GM12872 (cell line): ENCODE results near the gene NPTN.

Source experiments
- TF ChIP-seq, protein P1 (sequence below): IDR thresholded peaks from 3 replicates; pipeline ENCODE4 v1.5.1; 2011; ENCODE audit warnings: low read depth, mild to moderate bottlenecking, low read length, moderate library complexity; ENCODE audit not compliant: insufficient read depth

Gene NPTN

DNA sequence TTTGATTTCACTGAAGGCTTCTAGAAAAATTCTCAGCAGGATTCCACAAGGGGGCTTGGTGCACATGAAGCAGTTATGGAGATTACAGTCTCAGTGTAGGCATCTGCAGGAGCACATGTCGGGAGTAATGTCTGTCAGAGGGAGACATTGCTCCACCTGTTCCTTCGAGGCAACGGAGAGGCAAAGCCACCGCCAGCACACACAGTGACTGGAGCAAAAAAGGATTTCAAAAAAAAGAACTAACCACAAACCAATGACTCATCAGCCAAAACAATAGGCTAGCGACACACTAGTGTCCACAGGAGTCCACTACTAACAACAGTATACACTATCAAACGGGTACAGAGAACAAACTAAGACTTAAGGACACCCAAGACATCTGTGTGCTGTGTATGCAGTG is 68.9 kb downstream of the NPTN start:
- TF ChIP-seq, protein P1, sequence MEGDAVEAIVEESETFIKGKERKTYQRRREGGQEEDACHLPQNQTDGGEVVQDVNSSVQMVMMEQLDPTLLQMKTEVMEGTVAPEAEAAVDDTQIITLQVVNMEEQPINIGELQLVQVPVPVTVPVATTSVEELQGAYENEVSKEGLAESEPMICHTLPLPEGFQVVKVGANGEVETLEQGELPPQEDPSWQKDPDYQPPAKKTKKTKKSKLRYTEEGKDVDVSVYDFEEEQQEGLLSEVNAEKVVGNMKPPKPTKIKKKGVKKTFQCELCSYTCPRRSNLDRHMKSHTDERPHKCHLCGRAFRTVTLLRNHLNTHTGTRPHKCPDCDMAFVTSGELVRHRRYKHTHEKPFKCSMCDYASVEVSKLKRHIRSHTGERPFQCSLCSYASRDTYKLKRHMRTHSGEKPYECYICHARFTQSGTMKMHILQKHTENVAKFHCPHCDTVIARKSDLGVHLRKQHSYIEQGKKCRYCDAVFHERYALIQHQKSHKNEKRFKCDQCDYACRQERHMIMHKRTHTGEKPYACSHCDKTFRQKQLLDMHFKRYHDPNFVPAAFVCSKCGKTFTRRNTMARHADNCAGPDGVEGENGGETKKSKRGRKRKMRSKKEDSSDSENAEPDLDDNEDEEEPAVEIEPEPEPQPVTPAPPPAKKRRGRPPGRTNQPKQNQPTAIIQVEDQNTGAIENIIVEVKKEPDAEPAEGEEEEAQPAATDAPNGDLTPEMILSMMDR = no peak

DNA sequence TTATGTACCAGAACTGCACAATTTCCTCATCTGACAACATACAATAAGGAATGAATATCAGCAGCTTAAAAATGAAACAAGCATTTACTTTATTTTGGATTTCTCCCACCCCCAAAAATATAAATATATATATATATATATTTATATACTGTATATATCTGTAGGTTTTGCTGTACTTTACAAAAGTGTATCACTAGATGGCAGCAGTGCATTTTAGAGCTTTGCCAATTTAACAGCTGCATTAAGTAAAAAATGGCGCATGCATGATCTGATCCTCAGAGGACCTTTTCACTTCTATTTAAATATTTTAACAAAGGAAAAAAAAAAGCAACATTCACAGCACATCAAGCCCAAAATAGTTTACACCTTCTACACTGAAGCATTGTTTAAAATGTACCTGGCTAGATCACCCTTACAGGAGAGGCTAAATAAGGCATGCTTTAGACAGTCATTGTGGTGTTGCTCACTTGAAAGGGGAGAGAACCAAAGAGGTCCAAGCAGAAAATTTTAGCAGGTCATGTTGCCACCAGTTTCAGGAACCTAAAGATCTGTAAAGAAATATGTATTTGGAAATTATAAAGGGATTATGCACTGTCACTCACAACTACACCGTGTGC is 72.6 kb downstream of the NPTN start:
- TF ChIP-seq, protein P1 = peak; percentile 27; the same call in 1 of the 3 replicates

DNA sequence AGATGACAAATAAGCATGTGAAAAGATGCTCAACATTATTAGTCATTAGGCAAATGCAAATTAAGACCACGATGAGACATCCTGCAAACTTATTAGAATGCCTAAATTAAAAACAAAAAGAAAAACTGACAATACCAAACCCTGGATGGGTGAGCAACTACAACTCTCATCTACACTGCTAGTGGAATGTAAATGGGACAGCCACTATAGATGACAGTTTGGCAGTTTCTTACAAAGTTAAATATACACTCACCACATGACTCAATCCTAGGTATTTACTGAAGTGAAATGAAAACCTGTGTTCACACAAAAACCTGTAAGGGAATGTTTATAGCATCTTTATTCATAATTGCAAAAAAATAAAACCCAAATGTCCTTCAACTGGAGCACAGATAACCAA is 74.7 kb downstream of the NPTN start:
- TF ChIP-seq, protein P1 = no peak

DNA sequence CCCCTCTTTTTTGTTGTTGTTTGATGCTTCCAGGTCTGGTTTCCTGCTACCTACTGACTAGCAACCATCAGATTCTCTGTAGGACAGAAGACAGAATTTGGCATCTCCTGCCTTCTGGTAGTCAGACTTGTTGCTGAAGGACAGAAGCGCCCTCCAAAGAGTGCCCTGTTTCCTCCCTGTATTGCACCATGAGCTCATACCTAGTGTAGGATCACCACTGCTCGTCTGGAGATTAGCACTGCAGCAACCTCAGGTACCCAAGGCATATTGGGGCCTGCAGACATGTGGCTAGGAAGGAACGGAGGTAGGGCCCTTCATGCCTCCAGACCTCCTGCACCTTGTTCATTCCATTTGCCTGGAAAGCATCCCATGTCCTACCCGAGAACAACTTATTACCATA is 78.1 kb downstream of the NPTN start:
- TF ChIP-seq, protein P1 = no peak

DNA sequence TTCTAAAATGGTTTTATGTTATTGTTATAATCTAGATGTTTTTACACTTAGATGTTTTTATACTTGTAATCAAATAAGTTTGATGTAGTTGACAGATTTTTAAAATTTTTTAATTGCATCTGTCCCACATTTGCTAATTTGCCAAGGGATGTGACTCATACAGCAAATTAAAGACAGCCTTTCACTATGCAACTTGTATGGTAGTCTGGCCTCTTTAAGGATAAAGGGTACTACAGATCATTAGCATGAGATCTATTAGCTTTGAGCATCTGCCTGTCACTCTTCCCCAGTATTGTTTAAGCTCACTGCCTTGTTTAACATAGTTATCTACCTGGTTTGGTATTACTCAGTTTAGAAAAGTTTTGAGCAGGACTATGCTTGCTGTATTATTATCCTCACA is 83.0 kb downstream of the NPTN start:
- TF ChIP-seq, protein P1 = no peak

DNA sequence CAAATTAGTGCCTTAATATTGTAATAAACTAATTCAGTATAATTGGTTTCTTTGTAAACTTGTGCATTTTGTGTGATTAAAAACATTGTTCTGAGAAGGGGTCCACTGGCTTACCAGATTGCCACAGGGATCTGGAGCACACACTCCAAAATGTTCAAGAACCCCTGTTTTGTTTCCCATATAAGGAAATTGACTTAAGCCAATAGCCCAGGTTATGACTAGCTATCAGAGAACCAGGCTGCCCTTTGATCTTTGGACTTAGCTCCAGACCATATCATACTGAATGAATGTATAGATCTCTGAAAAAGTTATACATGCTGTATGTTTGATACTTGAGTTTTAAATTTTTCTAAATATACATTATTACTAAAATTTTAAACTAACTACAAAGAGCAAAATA is 91.7 kb downstream of the NPTN start:
- TF ChIP-seq, protein P1 = no peak

DNA sequence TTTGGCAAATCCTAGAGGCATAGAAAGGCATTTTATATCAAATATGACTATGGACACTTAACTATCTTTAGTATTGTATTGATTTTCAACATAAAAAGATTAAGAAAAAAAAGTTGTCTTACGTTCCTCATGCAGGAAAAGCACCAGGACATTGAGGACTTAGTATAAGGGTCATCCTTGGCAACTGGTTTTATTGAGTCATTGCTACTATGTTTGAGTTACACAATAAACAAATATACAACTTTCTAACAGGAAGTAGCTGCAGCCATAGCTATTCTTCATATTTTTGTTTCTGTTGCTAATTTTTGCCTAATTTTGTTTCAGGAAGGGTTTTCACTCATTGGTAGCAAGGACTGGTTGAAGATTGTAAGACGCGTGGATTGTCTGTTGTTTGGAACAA is 93.0 kb downstream of the NPTN start:
- TF ChIP-seq, protein P1 = no peak
